ENCODE data around the gene ABCC3.

Gene ABCC3

DNA sequence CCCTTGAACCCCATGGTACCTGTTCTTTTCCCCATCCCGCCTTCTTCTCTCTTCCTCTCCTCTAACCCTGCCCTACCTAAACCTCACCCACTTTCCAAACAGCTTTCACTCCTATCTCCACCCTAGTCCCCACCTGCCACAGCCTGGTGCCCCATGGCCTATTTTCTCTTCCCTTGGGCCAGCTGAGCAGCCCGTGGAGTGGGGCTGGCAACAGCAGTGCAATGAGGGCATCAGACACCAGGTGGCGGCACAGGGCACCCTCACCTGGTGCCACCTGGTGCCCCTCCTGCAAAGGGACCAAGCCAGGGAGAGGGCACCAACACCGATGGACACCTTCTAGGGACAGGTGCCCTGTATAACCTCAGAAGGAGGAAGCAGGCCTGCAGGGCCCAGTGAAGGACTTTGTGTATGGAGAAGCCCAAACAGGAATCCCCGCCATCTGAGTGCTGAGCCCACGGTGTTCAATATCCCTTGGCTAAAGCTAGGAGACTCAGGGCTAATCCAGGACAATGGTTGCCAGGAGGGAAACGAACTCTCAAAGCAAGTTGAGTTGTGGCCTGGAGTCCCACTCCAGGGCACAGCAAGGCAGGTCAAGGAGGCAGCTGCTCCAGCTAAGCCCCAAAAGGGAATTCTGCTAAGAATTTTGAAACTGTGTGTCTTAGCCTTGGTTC is 4.0 kb upstream of the ABCC3 start:
- peak; percentile 92 for DNase-seq

DNA sequence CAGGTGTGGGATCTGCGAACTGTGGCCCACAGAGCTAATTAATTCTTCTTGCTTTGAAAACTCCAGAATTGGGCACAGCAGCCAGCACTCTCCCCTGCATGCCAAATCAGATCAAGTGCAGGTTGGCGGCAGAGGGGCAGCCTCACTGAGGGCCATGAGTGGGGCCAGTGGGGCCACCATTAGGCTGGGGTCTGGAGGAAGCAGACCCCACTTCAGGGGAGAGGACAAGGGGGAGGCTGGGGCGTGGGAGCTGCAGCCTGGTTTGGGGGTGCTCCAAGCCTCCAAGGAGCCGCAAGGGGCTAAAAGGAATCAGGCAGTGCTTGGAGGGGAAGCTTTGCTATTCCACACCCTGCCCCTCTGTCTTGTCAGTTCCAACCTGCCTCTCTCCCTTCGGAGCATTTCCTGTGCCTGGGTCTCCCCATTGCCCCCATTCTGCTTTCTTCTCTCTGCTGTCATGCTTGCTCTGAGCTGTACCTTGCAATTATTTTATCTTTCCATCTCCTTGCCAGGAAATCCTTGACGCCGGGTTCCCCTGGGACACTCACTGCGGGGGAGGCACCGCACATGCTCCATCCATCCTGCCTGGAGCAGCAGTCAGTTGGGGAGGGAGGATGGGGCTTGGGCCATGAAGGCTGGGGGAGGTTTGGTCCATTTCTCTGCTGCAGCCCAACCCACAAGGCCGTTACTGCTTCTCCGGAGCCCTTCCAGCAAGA is 3.3 kb upstream of the ABCC3 start:
- DNase-seq = no peak

DNA sequence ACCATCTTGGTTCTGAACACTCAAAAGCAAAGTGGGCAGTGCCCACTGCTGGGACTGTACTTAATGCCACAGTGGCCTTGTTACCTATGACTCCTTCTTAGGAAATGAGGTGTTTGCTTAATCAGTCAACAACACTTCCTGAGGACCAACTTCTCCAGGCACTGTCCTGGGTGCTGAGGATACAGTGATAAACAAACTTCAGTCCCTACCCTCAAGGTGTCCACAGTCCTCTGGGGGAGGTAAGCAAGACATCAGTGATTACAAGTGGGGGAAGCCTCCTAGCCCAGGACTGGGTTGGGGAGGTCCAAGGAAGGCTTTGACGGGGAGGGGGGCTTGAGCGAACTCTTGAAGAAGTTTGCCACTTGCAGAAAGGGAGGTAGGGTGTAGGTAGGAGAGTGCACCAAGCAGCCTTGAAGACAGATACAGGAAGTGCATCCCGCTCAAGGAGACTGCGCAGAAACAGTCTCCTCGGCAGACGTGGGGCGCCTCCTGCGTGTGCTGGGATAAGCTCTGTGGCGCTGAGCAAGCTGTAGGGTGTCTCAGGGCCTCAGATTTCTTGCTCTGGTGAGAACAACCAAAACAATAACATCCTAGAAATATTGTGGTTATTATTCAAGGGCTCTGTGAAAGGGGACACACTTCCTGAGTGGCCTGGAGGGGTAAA is 2.6 kb upstream of the ABCC3 start:
- no peak for DNase-seq

DNA sequence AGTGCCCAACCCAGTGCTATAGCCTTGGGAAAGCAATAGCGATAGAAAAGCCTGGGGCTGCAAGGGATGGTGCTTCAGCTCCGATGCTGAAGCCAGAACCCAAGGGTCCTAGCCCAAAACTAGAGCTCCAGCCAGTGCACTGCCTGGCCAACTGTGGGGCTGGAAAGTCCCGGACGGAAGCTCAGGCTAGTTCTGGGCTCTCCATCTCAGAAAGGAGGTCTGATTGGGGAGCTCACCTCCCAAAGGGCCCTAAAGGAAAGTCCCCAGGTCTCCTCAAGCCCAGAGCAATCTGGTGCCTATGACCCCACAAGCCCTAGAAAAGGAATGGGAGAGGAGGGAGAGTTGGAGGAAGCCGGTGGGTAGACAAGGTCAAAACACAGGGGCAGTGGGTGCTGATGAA is 2.0 kb upstream of the ABCC3 start:
- no peak for DNase-seq

DNA sequence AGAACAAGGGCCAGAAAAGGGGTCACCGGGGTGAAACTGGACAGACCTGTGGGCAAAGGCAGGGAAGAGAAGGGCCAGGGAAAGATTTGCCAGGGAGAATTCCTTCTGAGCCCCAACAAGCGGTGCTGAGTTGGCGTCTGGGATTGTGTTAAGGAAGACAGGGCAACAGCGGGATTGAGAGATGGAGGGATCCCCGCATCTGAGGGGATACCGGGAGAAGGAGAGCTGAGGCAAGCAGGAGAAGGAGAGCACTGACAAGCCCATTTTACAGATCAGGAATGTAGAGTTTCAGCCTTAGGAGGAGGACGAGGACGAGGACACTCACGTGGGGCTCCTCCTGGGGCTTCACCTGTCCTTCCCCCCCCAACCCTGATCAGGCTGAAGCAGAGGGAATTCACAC is 998 bp upstream of the ABCC3 start:
- DNase-seq = no peak

DNA sequence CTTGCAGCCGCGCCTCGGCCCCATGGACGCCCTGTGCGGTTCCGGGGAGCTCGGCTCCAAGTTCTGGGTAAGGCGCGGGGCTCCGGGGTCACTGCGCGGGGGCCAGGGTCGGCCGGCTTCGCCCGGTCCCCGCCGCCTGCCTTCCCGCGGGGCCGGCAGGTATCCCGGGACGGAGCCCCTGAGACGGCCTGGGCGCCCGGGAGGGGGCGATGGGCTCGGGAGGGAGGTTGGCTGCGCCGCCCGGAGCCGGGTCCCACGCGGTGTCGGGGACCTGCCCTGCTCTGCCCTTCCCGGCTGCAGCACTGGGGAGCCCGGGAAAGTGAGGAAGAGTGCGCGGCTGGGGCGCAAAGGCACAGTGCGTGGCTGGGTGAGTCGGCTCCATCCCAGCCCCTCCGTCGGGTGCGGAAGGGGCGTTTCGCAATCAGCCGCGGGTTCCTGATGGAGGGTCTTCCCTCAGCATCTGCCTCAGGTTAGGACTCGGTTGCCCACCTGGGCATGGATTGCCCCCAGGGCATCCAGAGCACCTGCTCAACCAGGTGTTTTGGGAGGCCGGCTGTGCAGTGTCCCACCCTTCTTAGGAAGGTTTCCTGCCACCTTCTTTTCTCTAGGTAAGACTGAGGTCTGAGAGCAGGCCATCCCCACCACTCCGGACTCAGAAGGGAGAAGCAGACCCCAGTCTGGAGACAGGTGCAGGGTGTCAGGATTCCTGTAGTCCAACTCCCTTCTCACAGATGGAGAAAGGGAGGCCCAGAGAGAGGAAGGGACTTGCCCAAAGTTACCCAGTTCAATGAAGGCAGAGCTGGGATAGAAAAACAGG is 442 bp downstream of the ABCC3 start:
- DNase-seq = no peak

DNA sequence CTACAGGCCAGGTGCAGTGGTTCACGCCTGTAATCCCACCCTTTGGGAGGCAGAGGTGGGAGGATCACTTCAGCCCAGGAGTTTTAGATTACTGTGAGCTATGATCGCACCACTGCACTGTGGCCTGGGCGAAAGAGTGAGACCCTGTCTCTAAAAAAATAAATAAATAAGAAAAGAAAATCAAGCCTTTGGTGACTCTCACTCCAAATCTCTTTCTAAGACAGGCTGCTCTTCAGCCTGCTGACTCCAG is 976 bp downstream of the ABCC3 start:
- no peak for DNase-seq

DNA sequence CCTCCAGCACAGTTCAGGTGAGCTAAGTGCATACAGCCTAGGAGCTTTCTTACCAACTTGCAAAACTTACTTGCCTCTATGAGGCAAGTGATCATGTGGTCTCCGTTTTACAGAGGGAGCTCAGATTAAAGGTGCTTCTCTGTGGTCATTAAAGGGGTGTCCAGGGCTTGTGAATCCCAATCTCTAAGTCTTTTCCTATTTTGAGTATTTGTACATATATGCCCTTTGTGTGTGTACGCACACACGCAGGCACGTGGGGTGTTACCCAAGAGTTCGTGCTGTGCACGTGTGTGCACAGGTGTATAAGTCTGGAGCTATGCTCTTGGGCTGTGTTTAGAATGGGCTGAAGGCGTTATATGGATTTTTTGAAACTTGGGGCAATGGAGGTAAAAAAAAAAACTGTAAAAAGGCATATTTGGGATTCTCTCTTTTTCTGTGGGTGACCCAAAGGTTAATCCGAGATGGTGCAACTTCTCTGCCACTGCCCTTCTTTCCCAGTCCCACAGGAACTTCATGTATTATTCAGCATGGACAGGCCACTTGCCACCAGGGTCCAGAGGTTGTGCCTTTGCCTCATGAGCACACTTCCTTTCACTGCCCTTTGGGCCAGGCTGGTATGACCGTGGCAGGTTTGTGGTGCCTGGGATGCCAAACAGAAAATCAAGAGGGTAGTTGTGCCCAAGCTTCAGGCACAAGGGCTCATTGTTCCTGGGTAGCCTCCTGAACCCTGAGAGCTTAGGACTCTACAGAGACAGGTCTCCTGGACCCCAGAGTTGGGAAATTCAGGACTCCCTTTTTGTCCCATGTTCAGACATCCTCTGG is 1.5 kb downstream of the ABCC3 start:
- no peak for DNase-seq

DNA sequence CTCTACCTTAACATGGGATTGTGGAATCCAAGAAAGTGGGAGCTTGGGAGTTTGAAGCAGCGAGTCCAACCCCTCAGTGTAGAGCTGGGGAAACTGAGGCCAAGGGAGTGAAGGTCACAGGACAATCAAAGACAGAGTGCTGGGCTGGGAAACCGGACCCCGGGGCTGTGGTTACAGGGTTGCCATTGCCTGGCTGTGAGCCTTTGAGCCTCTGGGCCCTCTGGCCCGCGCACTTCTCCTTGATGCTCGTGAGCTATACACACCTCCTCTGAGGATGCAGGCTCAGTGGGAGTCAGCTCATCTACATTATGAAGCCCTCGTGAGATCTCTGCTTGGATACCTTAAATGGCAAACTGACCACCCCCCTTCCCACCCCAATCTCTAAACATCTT is 2.1 kb downstream of the ABCC3 start:
- no peak for DNase-seq

DNA sequence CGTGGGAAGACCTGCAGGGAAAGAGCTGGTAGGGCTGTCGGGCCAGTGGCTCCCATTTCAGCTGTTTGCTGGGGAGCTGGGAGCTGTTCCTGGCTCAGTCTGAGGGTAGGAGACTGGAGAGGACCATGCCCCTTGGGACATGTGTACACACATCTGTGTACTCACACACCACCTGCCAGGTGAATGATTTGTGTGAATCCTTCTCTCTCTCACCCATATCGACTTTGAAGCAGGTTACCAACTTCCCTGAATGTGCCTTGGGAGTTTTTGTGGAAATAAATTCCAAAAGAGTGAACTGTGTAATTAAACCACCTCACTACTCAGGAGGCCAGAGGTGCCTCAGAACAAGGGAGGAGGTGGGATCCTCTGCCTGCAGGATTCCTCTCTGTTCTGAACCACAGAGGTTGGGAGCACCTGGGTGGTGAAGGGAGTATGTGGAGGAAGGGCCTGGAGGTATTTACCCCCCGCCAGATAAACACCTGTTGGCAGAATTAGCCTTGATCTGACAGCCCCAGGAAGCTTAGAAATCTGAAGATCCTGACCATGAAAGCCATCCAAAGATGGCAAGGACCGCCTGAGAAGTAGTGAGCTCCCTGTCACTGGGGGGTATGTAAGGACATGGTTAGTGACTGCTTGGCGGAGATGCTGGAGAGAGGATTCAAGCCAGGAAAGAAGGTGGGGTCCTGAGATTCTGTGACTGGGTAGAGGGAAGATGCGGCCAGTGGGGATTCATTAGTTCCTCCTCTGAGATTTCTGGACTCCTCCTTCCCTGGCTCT is 3.3 kb downstream of the ABCC3 start:
- DNase-seq = no peak

DNA sequence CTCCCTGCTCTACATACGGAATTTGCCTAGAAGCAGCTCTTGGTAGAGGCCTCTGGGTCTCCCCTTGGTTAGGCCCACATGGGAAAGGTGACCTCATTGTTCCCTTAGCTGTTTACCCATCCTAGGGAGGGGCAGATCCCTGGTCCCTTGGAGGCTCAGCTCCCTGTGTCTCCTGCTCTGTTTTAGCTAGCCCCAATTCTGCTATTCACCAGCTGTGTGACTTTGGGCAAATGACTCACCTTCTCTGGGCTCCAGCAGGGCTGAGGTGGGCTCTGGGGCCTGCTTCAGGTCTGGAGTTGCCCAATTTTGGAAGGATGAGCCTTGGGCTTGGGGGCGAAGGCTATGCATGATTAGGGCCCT is 3.9 kb downstream of the ABCC3 start:
- DNase-seq = no peak

DNA sequence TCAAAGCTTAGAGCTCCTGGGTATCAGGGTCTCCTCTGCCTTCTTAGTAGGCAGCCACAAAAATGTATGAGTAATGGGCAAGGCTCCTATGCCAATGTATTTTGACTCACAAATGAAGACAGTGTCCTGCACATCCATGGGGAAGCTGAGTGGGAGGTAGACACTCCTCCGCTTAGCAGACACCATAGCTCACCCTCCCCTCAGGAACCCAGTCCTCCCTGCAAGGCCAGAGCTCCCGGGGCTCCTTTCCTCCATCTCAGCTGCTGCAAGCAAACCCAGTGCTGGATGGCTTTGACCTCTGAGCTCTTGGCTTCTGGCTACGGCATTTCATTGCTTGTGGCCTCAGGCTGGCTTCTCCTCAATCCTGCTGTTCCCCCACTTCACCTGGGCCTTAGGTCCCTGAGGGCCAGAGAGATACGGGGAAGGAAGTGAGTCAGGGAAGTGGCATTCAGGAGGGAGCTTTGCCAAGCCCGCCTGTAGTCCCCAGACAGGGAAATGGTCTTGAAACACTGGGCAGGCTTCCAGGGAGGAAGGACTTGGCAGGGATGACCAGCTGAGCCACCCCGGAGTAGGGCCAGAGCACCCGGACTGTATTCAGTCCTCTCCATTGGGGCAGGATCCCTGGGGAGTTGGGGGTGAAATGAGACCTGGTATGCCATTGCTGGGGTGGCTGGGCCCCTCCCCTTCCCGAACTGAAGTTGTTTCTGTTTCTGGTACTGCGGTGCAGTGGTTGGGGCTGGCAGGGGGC is 4.5 kb downstream of the ABCC3 start:
- DNase-seq = no peak

DNA sequence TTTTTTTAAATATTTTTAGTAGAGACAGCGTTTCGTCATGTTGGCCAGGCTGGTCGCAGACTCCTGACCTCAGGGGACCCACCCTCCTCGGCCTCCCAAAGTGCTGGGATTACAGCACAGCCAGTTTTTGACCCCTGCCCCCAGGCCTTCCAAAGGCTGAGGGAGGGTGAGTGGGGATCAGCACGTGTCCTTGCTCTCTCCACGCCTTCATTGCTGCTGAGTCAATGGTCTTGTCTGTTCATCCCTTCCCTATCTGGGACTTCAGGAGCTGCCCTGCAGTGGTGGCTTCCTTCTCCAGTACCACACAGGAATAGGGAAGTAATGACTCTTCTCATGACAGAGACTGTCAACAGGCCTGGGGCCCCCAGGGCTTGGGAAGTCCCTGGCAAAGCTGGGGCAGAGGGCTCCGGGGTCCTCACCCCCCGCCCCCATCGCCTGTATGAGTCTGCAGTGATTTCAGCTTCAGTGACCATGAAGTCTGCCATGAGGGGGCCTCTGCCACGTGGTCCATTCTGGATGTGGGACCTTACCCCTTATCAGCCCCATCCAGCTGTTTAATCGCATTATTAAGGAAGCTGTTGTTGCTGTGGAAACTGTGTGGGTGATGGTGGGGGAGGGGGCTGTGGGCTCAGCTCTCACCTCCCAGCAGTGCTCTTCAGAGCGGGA is 6.1 kb downstream of the ABCC3 start:
- DNase-seq = no peak

DNA sequence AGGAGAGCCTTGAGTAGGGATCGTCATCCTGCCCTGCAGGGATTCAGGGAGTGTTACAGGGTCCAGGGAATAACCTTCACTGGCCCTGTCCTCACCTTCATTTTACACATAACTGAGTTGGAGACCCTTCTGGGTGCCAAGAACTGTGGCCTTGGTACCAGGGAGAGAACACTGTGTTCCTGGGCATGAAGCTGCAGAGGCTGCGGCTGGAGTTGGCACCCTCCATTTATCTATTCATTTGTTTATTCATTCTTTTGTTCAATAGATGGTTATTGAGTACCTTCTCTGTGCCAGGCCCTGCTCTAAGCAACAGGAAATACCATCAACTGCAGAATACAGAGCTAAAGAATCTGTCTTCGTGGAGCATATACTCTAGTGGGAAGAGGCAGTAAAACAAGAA is 6.7 kb downstream of the ABCC3 start:
- DNase-seq = no peak

DNA sequence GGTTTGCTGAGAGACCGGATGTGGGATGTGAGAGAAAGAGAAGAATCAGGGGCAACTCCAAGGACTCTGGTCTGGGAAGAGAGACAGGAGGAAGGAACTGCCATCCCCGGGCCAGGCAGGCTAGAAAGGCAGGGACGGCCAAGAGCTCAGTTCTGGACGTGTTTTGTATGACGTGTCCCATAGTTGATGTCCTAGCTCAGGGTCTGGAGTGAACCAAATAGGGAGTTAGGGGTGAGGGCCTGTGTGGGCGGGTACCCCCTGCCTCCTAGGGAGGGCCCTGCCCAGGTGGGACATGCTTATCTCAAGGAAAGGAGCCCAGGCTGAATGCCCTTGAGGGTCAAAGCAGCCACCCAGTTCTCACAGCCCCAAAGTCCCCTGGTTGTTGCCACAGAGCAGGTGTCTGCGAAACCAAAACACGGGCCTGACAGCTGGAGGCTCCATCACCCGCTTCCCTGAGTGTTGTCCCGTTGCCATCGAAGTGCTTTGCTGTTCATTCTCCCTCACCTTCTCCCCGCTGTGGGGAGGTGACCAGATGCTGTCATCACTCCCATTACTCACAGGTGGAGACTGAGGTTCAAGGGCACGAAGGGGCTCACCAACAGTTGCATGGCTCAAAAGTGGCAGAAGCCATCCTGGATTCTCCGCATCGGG is 7.5 kb downstream of the ABCC3 start:
- no peak for DNase-seq

DNA sequence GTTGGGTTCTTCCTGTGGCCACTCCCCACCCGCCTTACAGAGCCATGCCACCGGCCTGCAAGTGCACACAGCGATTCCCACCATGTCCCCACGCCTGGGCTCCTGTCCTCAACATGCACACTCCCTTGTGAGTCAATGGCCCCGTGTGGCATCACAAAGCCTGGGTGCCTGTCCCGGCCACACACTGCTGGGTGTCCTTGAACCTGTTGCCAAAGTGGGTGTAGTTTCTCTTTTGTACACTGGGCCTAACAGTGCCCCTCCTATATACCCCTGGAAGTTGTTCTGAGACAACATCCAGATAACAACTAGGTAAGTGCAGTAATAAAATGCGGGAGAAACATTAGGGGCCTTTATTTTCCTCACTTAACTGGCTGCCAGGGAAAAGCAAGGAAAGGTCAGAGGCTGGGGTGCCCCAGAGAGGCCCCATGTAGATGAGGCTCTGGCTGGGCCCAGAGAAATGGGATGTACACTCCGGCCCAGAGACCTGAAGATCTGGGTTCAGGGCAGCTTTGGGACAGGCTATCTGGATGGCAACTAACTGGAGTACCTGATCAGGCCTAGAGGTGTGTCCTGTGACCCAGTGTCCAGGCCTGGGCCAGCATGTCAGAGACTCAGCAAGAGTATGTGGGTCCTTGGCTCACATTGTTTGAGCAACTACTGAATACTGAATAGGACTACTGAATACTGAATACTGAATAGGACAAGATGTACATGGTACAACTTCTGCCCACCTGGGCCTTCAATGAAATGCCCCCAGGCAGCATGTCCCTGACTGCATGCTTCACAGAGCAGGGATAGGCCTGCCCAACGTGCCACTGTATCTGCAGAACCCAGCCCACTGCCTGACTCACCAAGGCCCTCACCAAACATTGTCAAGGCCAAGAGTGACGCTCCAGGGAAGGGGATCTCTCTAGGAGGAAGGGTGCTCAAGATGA is 8.3 kb downstream of the ABCC3 start:
- DNase-seq = no peak

DNA sequence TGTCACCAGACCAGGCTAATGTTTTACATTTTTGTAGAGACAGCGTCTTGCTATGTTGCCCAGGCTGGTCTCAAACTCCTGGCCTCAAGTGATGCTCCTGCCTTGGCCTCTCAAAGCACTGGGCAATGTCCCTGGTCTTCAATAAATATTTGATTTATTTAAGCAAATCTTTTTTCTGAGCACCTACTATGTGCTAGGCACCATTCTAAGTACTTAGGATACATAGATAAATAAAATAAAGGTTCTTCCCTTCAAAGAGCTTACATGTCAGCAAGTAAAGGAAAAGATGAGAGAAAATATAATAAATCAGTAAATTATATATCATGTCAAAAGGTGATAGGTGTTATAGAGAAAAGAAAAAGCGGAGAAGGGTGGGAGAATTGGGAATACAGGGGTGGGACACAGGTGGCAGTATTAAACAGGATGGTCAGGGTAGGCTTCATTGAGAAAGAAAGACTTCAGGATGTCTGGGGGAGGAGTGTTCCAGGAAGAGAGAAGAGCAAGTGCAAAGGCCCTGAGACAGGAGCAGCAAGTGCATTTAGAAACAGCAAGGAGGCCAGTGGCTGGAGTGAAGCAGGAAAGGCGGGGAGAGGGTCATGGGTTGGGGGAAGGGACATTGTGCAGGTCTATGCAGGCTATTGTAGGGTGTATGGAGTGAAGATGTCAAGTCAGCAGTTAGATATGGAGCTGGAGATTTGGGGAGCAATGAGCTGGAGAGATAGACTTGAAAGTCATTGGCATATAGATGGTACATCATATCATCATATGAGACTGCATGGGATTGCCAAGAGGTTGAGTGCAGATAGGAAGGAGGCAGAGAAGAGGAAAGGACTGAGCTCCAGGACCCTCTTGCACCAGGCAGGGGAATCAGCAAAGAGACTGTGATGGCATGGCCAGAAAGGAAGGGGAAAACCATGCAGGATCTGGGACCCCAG is 11.3 kb downstream of the ABCC3 start:
- no peak for DNase-seq

DNA sequence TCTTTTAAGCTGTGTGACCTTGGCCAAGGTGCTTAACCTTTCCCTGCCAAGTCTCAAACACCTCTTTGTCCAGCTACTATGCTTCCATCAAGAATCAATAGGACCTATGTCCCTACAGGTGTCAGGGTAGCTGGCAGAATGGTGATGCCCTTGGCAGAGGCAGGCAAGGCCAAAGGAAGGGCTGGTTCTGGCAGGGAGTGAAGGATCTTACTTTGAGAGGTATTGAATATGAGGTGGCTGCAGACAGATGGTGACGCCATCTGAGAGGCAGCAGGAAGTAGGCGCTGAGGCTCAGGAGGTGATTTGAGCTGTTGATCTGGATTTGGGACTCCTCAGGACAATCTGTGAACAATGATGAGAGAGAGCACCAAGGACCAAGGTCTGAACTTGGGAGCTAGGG is 12.5 kb downstream of the ABCC3 start:
- no peak for DNase-seq

Data from NCI-H510A treated with DMSO at 0.1 percent for 48 hours (cell line).